Motor neuron (in vitro differentiated cells): ENCODE data around the gene C1QL1. TPM values are rescaled to one million over a fixed set of nuclear protein-coding genes. Genes with fewer than 3 reads are reported as not detected.

Experiments used
- ATAC-seq, 8 experiments: fragments of 200-7000 bp; cut with Tn5 transposase; replicated peaks in 6 of 8; 2 replicates each; pipeline ENCODE4 v1.8.0; 2021; ENCODE audit warnings: mild to moderate bottlenecking in 8 of 8, moderate library complexity in 8 of 8
- H3K27ac ChIP-seq, 2 donors: fragments of 250-450 bp; sonication (Bioruptor Pico); 2 replicates each; pipeline ENCODE4 v1.9.0; 2021; ENCODE audit warnings: antibody characterized with exemption in 2 of 2, mild to moderate bottlenecking in 2 of 2, moderate library complexity in 1 of 2
- H3K4me1 ChIP-seq, 2 donors: fragments of 250-450 bp; sonication (Bioruptor Pico); replicated peaks in 1 of 2; 2 replicates each; pipeline ENCODE4 v1.6.1; 2021; ENCODE audit warnings: antibody characterized with exemption in 2 of 2, mild to moderate bottlenecking in 2 of 2, moderate library complexity in 1 of 2
- H3K4me3 ChIP-seq, 5 donors: fragments of 250-450 bp; sonication (Bioruptor Pico); 2 replicates each; pipeline ENCODE4 v1.9.0; 2021; ENCODE audit warnings: antibody characterized with exemption in 5 of 5, mild to moderate bottlenecking in 5 of 5, moderate library complexity in 4 of 5
- WGBS, 10 experiments: fragments of 450-650 bp; shearing (Covaris generic); methylation state at CpG; one replicate each; pipeline ENCODE4 v1.0.0; 2022; 5-methylcytosine and 5-hydroxymethylcytosine counted together
- in situ Hi-C, 9 experiments: fragments of 400-800 bp; cut with MboI; loops; one replicate each; pipeline ENCODE4 v1.15.0; 2021; ENCODE audit warnings: low sequenced_read_pairs in 9 of 9, low pct_unique_long_range_greater_than_20kb in 2 of 9; ENCODE audit not compliant: unreplicated experiment in 9 of 9
- total RNA-seq, 8 experiments: library from RNA; unstranded; fragments of 300-600 nt; gene quantifications; 2 replicates each; pipeline versions ENCODE4 v1.2.3 to v1.2.4, GENCODE V29; 2022

The C1QL1 gene
- 100 to 1,000 TPM in 1 of 8 experiments, 1 to 10 TPM in 4, under 1 TPM in 1, not detected in 2; 0.35 to 116 (median 3.3) TPM for total RNA-seq

- peak; percentile 89 to 99 (median 92) for ATAC-seq
- peak within 1 kb of the TSS; percentile 18 to 37 (median 23) for H3K4me3 ChIP-seq
- H3K4me1 ChIP-seq, result peaks cover 27 to 30% of the 10 kb centered on the region in 2 donors
- in situ Hi-C loops, result no loop called here
- 5% methylated on average over 4 of the region's 81 CpGs; no CpG with 5 or more reads in 9 of the 10 experiments for WGBS, 10 experiments
- no peak within 1 kb of the TSS for H3K27ac ChIP-seq
Measured at GRCh38 chr17:44968225-44969143, at the start of gene C1QL1. Gene C1QL1, minus strand, starts transcription at chr17:44968303. Its CDS starts 255 bp downstream, at chr17:44968048.

GRCh38 chr17:45016823-45017222 lies 48.7 kb upstream of the C1QL1 start:
- H3K4me1 ChIP-seq, result peaks cover 55 to 56% of the 10 kb centered on the region in 2 donors
- 50 to 100% (median 72%) methylated on average over 1 to 4 of the region's 5 CpGs; no CpG with 5 or more reads in 2 of the 10 experiments for WGBS, 10 experiments

GRCh38 chr17:45016237-45016636 lies 48.1 kb upstream of the C1QL1 start:
- in situ Hi-C loops, result loop anchor here in 6 of 9 experiments (5.0 to 25.0 kb wide), 4 partner anchors 91 to 104 kb away; partner anchors contain the start of gene GFAP (in 2 of the 6)
- Histone ChIP-seq H3K4me3 (no peak overlapping the region), H3K4me1 (peaks cover 50% of the 10 kb centered on the region in 2 donors), H3K27ac (peak overlapping the region in 1 of 2 donors; percentile 9)
- WGBS, 10 experiments, result 36 to 85% (median 65%) methylated on average over 1 to 7 of the region's 7 CpGs; no CpG with 5 or more reads in 3 of the 10 experiments
- no peak for ATAC-seq

More at GRCh38 chr17:45016823-45017222, 48.7 kb upstream of the C1QL1 start:
- H3K4me3 ChIP-seq, result no peak overlapping the region
- no peak for ATAC-seq
- H3K27ac ChIP-seq, result peak overlapping the region in 1 of 2 donors; percentile 9
- in situ Hi-C loops, result loop anchor here in 6 of 9 experiments (5.0 to 25.0 kb wide), 4 partner anchors 92 to 105 kb away; partner anchors contain the start of gene GFAP (in 2 of the 6)

DNA sequence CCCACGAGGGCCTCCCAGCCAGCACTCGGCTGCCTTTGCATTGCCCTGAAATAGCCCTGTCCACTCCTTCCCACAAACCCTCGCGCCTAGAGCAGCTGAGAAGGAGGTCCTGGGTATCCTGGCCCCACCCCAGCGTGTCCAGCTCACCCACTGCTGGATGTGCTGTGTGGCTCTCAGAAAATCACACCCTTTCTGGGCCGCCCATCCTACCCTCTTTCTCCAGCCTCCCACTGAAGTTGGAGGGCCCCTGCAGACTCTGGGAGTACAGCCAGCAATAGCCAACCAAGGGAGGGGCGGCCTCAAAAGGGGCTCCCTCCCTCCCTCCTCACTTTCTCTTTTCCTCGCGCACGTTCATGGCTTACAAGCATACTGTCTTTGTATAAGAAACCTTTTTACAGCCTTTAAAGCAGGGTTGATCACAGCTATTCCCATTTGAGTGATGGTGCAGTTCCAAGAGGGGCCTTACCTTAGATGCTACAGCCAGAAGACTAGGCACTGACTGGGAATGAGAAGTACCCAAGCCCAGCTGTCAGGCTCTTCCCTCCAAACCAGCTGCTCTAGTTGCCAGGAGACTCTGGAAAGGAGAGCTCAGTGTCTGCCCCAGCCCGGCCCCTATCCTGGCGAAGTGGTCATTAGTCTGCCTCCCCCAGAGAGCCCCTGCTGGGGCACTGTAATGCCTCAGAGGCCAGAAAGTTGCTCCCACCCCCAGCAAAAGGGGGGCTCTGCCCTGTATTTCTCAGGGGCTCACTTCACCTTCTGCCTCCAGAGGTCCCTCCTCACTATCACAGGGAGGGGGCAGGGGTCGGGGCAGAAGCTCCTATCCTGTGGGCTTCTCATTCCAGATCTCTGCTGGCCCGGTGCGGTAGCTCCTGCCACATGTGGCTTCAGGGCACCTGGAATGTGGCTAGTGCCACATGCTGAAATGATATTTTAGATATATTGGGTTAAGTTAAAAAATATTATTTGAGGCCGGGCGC lies 45.2 kb upstream of the C1QL1 start:
- no peak overlapping the region for H3K4me3 ChIP-seq
- peak; percentile 54 to 91 (median 64) for ATAC-seq
- in situ Hi-C loops, result loop anchor here in 5 of 9 experiments (10.0 to 25.0 kb wide), 3 partner anchors 89 to 101 kb away; partner anchors contain the start of gene GFAP (in 2 of the 5)
- peaks cover 29 to 34% of the 10 kb centered on the region in 2 donors for H3K4me1 ChIP-seq
- 13 to 100% (median 75%) methylated on average over 1 to 3 of the region's 17 CpGs; no CpG with 5 or more reads in 5 of the 10 experiments for WGBS, 10 experiments
- H3K27ac ChIP-seq, result no peak overlapping the region

- peaks cover 32 to 33% of the 10 kb centered on the region in 2 donors for H3K4me1 ChIP-seq
- H3K27ac ChIP-seq, result no peak overlapping the region
- in situ Hi-C loops, result loop anchor here in 5 of 9 experiments (10.0 to 25.0 kb wide), 3 partner anchors 87 to 99 kb away; partner anchors contain the start of gene GFAP (in 2 of the 5)
- ATAC-seq, result no peak
- no peak overlapping the region for H3K4me3 ChIP-seq
- 33 to 100% (median 100%) methylated on average over 1 of the region's 1 CpG; no CpG with 5 or more reads in 5 of the 10 experiments for WGBS, 10 experiments
Measured at GRCh38 chr17:45011767-45012166, 43.7 kb upstream of the C1QL1 start.

GRCh38 chr17:45009676-45010467 lies 41.8 kb upstream of the C1QL1 start:
- H3K4me3 ChIP-seq, result no peak overlapping the region
- 40 to 100% (median 79%) methylated on average over 1 to 10 of the region's 13 CpGs; no CpG with 5 or more reads in 1 of the 10 experiments for WGBS, 10 experiments
- H3K4me1 ChIP-seq, result peaks cover 28 to 29% of the 10 kb centered on the region in 2 donors
- ATAC-seq, result peak in 4 of 8 experiments; percentile 15 to 45 (median 30)
- H3K27ac ChIP-seq, result no peak overlapping the region
- in situ Hi-C loops, result loop anchor here in 5 of 9 experiments (10.0 to 25.0 kb wide), 3 partner anchors 85 to 98 kb away; partner anchors contain the start of gene GFAP (in 2 of the 5)

GRCh38 chr17:45008216-45008615 lies 40.1 kb upstream of the C1QL1 start:
- peaks cover 34% of the 10 kb centered on the region in 2 donors for H3K4me1 ChIP-seq
- WGBS, 10 experiments, result 20 to 80% (median 62%) methylated on average over 1 to 8 of the region's 10 CpGs; no CpG with 5 or more reads in 2 of the 10 experiments
- peak in 1 of 8 experiments; percentile 12 for ATAC-seq
- in situ Hi-C loops, result loop anchor here in 1 of 9 experiments (25.0 kb wide), 1 partner anchor 96 kb away; the partner anchor contains the start of gene GFAP
- H3K27ac ChIP-seq, result no peak overlapping the region
- H3K4me3 ChIP-seq, result no peak overlapping the region

DNA sequence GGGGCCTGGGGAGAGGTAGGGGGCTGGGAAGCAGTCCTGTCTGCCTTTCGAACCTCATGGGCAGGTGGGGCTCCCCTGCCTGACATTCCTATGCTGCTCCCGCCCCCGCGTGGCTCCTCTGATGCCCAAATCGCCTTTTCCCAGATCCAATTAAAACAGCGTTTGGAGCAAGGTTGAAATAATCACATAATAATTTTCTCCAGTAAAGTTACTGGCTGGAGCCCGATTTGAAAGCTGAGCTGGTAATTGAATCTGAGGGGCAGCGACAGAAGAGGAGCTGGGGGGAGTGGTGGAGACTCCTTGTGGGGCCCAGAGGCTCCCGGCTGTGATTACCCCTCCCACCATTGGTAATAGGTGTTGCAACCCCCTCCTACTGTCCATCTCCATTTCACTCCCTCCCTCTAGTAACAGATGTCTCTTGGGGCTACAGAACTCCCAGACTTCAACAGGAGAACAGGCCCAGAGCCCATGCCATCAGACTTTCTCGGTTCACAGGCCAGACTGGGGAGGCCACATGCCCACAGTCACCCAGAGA lies 38.9 kb upstream of the C1QL1 start:
- Histone ChIP-seq H3K4me1 (peaks cover 29 to 35% of the 10 kb centered on the region in 2 donors), H3K4me3 (no peak overlapping the region), H3K27ac (no peak overlapping the region)
- in situ Hi-C loops, result loop anchor here in 1 of 9 experiments (25.0 kb wide), 1 partner anchor 95 kb away; the partner anchor contains the start of gene GFAP
- WGBS, 10 experiments, result 0 to 83% (median 23%) methylated on average over 1 to 3 of the region's 10 CpGs; no CpG with 5 or more reads in 5 of the 10 experiments
- peak in 6 of 8 experiments; percentile 19 to 56 (median 46) for ATAC-seq

GRCh38 chr17:45005700-45006099 lies 37.6 kb upstream of the C1QL1 start:
- Histone ChIP-seq H3K27ac (no peak overlapping the region), H3K4me1 (peaks cover 29 to 35% of the 10 kb centered on the region in 2 donors), H3K4me3 (no peak overlapping the region)
- WGBS, 10 experiments, result 0 to 100% (median 67%) methylated on average over 1 of the region's 2 CpGs; no CpG with 5 or more reads in 7 of the 10 experiments
- ATAC-seq, result no peak
- in situ Hi-C loops, result loop anchor here in 1 of 9 experiments (25.0 kb wide), 1 partner anchor 93 kb away; the partner anchor contains the start of gene GFAP

GRCh38 chr17:45004388-45004787 lies 36.3 kb upstream of the C1QL1 start:
- no peak for ATAC-seq
- peak overlapping the region in 1 of 2 donors; percentile 31 for H3K27ac ChIP-seq
- no peak overlapping the region for H3K4me3 ChIP-seq
- WGBS, 10 experiments, result 60 to 100% (median 75%) methylated on average over 1 to 3 of the region's 3 CpGs; no CpG with 5 or more reads in 7 of the 10 experiments
- H3K4me1 ChIP-seq, result peaks cover 24 to 29% of the 10 kb centered on the region in 2 donors
- in situ Hi-C loops, result loop anchor here in 1 of 9 experiments (25.0 kb wide), 1 partner anchor 92 kb away; the partner anchor contains the start of gene GFAP
